HFFc6 (cell line): ENCODE measurements around the gene SPAG9. TPM values are rescaled to one million over a fixed set of nuclear protein-coding genes. Genes with fewer than 3 reads are reported as not detected.
A peak's percentile ranks its signal among the peaks of the same experiment; 100 is the strongest.

Experiments
- DNase-seq: peaks from one replicate; pipeline ENCODE4 v3.0.0-alpha.2; 2018
- H3K27ac Mint-ChIP-seq: 2 replicates; pipeline ENCODE4 v1.8.0; 2020; ENCODE audit warnings: mild to moderate bottlenecking, mixed read lengths
- H3K27me3 Mint-ChIP-seq: 2 replicates; pipeline ENCODE4 v1.8.0; 2021; ENCODE audit warnings: mild to moderate bottlenecking, moderate library complexity, mixed read lengths; ENCODE audit not compliant: insufficient read depth
- H3K36me3 Mint-ChIP-seq: 2 replicates; pipeline ENCODE4 v1.8.0; 2021; ENCODE audit warnings: low read depth, mixed read lengths
- H3K4me1 Mint-ChIP-seq: 2 replicates; pipeline ENCODE4 v1.8.0; 2020; ENCODE audit warnings: low read depth, mixed read lengths
- H3K4me3 Mint-ChIP-seq: 2 replicates; pipeline ENCODE4 v1.8.0; 2020; ENCODE audit warnings: mild to moderate bottlenecking, moderate library complexity, mixed read lengths
- H3K9me3 Mint-ChIP-seq: 2 replicates; pipeline ENCODE4 v1.8.0; 2020; ENCODE audit warnings: mild to moderate bottlenecking, mixed read lengths
- total RNA-seq, 6 experiments: library from RNA; stranded (reverse); fragmentation: NEBNext Ultra II Directional; extraction: Animal tissue kit (Norgen Biotek cat#: 25700); gene quantifications; 2 replicates in 1 of 6; 3 replicates in 5 of 6; pipeline ENCODE4 v1.2.3, GENCODE V29; 2021
- TF ChIP-seq, protein P1 (sequence below): fragments of 200-600 bp; sonication (generic); IDR thresholded peaks from 2 replicates; pipeline ENCODE4 v1.5.0; 2021; ENCODE audit warnings: antibody characterized with exemption, mild to moderate bottlenecking

The SPAG9 gene
- total RNA-seq, 6 experiments from 2014 or later: 54.3 to 78.1 (median 61.3) TPM

DNA sequence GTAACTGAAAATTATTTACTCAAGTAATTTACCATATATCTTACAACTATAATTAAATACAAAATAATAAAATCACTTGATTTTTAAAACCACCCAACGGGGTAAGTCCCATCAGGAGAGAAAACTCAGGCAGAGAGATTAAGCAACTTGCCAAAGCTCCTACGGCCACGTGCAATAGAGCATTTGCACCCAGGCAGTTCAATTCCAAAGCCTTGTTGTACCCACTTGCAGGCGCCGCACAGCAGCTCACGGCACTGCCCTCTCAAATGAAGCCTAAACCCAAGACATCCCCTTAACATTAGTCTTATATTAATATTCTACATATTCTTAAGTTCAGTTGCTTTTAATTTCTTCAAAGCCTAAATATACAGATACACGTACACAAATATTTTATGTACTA is 75.7 kb downstream of the SPAG9 start:
- Mint-ChIP-seq H3K4me3 (no peak overlapping the region), H3K36me3 (0 out of 2 replicates have a peak, but pooled peaks cover 4% of the 10 kb centered on the region), H3K27me3 (no peaks in the 10 kb centered on the region), H3K27ac (no peak overlapping the region), H3K9me3 (no peaks in the 10 kb centered on the region), H3K4me1 (peaks cover 2% of the 10 kb centered on the region; the same call in 1 of the 2 replicates)
- TF ChIP-seq, protein P1, sequence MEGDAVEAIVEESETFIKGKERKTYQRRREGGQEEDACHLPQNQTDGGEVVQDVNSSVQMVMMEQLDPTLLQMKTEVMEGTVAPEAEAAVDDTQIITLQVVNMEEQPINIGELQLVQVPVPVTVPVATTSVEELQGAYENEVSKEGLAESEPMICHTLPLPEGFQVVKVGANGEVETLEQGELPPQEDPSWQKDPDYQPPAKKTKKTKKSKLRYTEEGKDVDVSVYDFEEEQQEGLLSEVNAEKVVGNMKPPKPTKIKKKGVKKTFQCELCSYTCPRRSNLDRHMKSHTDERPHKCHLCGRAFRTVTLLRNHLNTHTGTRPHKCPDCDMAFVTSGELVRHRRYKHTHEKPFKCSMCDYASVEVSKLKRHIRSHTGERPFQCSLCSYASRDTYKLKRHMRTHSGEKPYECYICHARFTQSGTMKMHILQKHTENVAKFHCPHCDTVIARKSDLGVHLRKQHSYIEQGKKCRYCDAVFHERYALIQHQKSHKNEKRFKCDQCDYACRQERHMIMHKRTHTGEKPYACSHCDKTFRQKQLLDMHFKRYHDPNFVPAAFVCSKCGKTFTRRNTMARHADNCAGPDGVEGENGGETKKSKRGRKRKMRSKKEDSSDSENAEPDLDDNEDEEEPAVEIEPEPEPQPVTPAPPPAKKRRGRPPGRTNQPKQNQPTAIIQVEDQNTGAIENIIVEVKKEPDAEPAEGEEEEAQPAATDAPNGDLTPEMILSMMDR: no peak
- no peak for DNase-seq

DNA sequence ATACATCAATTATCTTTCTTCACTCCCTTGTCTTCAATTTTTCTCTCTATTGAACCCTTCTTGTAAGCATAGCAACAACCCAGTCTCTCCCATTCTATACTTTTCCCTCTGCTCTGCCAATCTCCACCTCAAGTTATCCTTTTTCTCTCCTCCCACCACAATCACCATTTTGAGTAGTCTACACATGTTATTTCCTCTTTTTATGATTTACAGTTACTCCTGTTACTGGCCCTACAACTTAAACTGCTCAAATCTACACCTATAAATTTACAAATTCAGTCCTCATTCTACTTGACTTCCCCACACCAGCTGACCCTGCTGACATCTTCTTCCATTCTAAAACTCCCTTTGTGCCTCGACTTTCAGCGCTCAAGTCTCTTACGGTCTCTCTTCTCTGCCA is 84.6 kb downstream of the SPAG9 start:
- TF ChIP-seq, protein P1: no peak
- H3K4me3 Mint-ChIP-seq: no peak overlapping the region
- no peaks in the 10 kb centered on the region for H3K27me3 Mint-ChIP-seq
- H3K27ac Mint-ChIP-seq: peak overlapping the region; percentile 71
- 0 out of 2 replicates have a peak, but pooled peaks cover 4% of the 10 kb centered on the region for H3K36me3 Mint-ChIP-seq
- peaks cover 36% of the 10 kb centered on the region for H3K4me1 Mint-ChIP-seq
- H3K9me3 Mint-ChIP-seq: no peaks in the 10 kb centered on the region
- no peak for DNase-seq

DNA sequence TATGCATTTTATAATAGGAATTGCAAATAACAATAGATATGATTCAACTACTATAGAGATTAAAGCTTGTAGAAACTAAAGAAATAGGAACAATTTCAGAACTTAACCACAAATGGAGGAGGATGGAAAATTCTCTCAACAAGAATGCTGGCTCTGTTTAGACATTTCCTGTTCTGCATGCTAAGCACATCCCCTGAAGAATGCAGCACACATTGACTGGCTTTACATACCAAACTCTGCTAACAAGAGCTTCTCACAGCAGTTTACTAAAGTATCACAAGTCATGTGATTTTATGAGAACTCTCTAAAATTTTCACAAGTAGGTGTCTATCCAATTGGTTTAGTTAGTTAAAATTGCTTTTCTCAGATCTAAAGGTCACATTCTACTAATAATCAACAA is 85.2 kb downstream of the SPAG9 start:
- TF ChIP-seq, protein P1: no peak
- H3K4me1 Mint-ChIP-seq: peaks cover 40% of the 10 kb centered on the region
- no peaks in the 10 kb centered on the region for H3K27me3 Mint-ChIP-seq
- 0 out of 2 replicates have a peak, but pooled peaks cover 4% of the 10 kb centered on the region for H3K36me3 Mint-ChIP-seq
- peak; percentile 74 for DNase-seq
- peak overlapping the region; percentile 71 for H3K27ac Mint-ChIP-seq
- no peaks in the 10 kb centered on the region for H3K9me3 Mint-ChIP-seq
- H3K4me3 Mint-ChIP-seq: no peak overlapping the region; the same call in 1 of the 2 replicates

GRCh38 chr17:51034800-51035199 is 85.9 kb downstream of the SPAG9 start:
- Mint-ChIP-seq H3K27ac (peak overlapping the region; percentile 71), H3K4me1 (peaks cover 46% of the 10 kb centered on the region), H3K9me3 (no peaks in the 10 kb centered on the region), H3K4me3 (peak overlapping the region; percentile 15; the same call in 1 of the 2 replicates), H3K36me3 (0 out of 2 replicates have a peak, but pooled peaks cover 4% of the 10 kb centered on the region), H3K27me3 (no peaks in the 10 kb centered on the region)
- TF ChIP-seq, protein P1: no peak
- DNase-seq: no peak

GRCh38 chr17:51032850-51033249 is 87.8 kb downstream of the SPAG9 start:
- Mint-ChIP-seq H3K27me3 (no peaks in the 10 kb centered on the region), H3K4me3 (no peak overlapping the region), H3K27ac (peak overlapping the region; percentile 55; the same call in 1 of the 2 replicates), H3K4me1 (peaks cover 63% of the 10 kb centered on the region), H3K9me3 (no peaks in the 10 kb centered on the region), H3K36me3 (0 out of 2 replicates have a peak, but pooled peaks cover 4% of the 10 kb centered on the region)
- TF ChIP-seq, protein P1: no peak
- peak; percentile 15 for DNase-seq
